ENCODE results near the gene SAT1.
"Not testable (repeated sequence)": the region's sequence is repeated elsewhere in the genome, so short reads cannot be mapped to it uniquely, and the experiment has no call there.

The SAT1 gene

GRCh38 chrX:23782863-23783588 is at the start of gene SAT1:
TSS of gene SAT1 (plus strand) at chrX:23783173. CDS start at chrX:23783352, 179 bp downstream.
- peak; percentile 95 for DNase-seq (ENCODE audit: low spot score)

GRCh38 chrX:23736030-23736429 is 46.9 kb upstream of the SAT1 start:
- no peak for DNase-seq (ENCODE audit: low spot score)

GRCh38 chrX:23737413-23737812 is 45.6 kb upstream of the SAT1 start:
- no peak for DNase-seq (ENCODE audit: low spot score)

GRCh38 chrX:23742174-23742696 is 40.7 kb upstream of the SAT1 start:
- DNase-seq (ENCODE audit: low spot score): no peak

- peak; percentile 53 for DNase-seq (ENCODE audit: low spot score)
Observed at GRCh38 chrX:23742697-23743622, 40.0 kb upstream of the SAT1 start, which contains the start of gene ACOT9. TSS of gene ACOT9 (minus strand) at chrX:23743276. CDS start at chrX:23743144, 132 bp downstream.

GRCh38 chrX:23743623-23743971 is 39.4 kb upstream of the SAT1 start:
- not testable (repeated sequence) for DNase-seq (ENCODE audit: low spot score)

GRCh38 chrX:23745786-23746185 is 37.2 kb upstream of the SAT1 start:
- DNase-seq (ENCODE audit: low spot score): no peak

- no peak for DNase-seq (ENCODE audit: low spot score)
Observed at GRCh38 chrX:23749129-23749528, 33.8 kb upstream of the SAT1 start.

GRCh38 chrX:23749576-23749975 is 33.4 kb upstream of the SAT1 start:
- DNase-seq (ENCODE audit: low spot score): no peak

GRCh38 chrX:23752740-23753415 is 30.1 kb upstream of the SAT1 start:
- no peak for DNase-seq (ENCODE audit: low spot score)

GRCh38 chrX:23754664-23755063 is 28.3 kb upstream of the SAT1 start:
- no peak for DNase-seq (ENCODE audit: low spot score)

- DNase-seq (ENCODE audit: low spot score): peak; percentile 85
Observed at GRCh38 chrX:23756165-23756564, 26.8 kb upstream of the SAT1 start.

GRCh38 chrX:23759821-23760220 is 23.2 kb upstream of the SAT1 start:
- DNase-seq (ENCODE audit: low spot score): no peak

GRCh38 chrX:23764188-23764984 is 18.6 kb upstream of the SAT1 start:
- DNase-seq (ENCODE audit: low spot score): no peak

- no peak for DNase-seq (ENCODE audit: low spot score)
Observed at GRCh38 chrX:23765449-23765848, 17.5 kb upstream of the SAT1 start.

GRCh38 chrX:23765868-23766267 is 17.1 kb upstream of the SAT1 start:
- no peak for DNase-seq (ENCODE audit: low spot score)

- DNase-seq (ENCODE audit: low spot score): no peak
Observed at GRCh38 chrX:23766650-23767551, 16.1 kb upstream of the SAT1 start.

- DNase-seq (ENCODE audit: low spot score): no peak
Observed at GRCh38 chrX:23770142-23770541, 12.8 kb upstream of the SAT1 start.

- not testable (repeated sequence) for DNase-seq (ENCODE audit: low spot score)
Observed at GRCh38 chrX:23771086-23771485, 11.9 kb upstream of the SAT1 start.

- DNase-seq (ENCODE audit: low spot score): no peak
Observed at GRCh38 chrX:23773601-23774175, 9.3 kb upstream of the SAT1 start.
